MCF 10A (cell line): Measurements from ENCODE around the gene CNGA3. TPM values are rescaled to one million over a fixed set of nuclear protein-coding genes. Genes with fewer than 3 reads are reported as not detected.

ENCODE experiments used
- BruUV-seq: library from RNA; stranded (reverse); fragments of 400-500 nt; replicated peaks from 2 replicates; lab custom pipeline; 2021; lab: Mats Ljungman, UMichigan
- CTCF ChIA-PET: fragments of 300-600 bp; sonication (Branson Sonifier 250); formaldehyde crosslinking; extraction: SDS; loops from one replicate; lab custom pipeline; 2021; ENCODE audit warnings: antibody characterized with exemption, inconsistent platforms; lab: Yijun Ruan, JAX
- POLR2A ChIA-PET: fragments of 300-600, 350-650 bp; sonication (Branson Sonifier 250); formaldehyde crosslinking; extraction: SDS; loops from one replicate; lab custom pipeline; 2020; ENCODE audit warnings: antibody characterized with exemption, inconsistent platforms; lab: Yijun Ruan, JAX
- DNase-seq: peaks from one replicate; pipeline ENCODE4 v3.0.0-alpha.2; 2018; ENCODE audit not compliant: unreplicated experiment
- H3K27ac Mint-ChIP-seq: one replicate; pipeline ENCODE4 v1.8.0; 2022; ENCODE audit warnings: mild to moderate bottlenecking, low read depth, mixed read lengths; ENCODE audit not compliant: unreplicated experiment
- H3K27me3 Mint-ChIP-seq: one replicate; pipeline ENCODE4 v1.8.0; 2022; ENCODE audit warnings: mixed read lengths; ENCODE audit not compliant: insufficient read depth, unreplicated experiment
- H3K36me3 Mint-ChIP-seq: one replicate; pipeline ENCODE4 v1.8.0; 2022; ENCODE audit warnings: mild to moderate bottlenecking, moderate library complexity, mixed read lengths; ENCODE audit not compliant: insufficient read depth, unreplicated experiment
- H3K4me1 Mint-ChIP-seq: one replicate; pipeline ENCODE4 v1.8.0; 2022; ENCODE audit warnings: mixed read lengths; ENCODE audit not compliant: insufficient read depth, unreplicated experiment
- H3K4me3 Mint-ChIP-seq: one replicate; pipeline ENCODE4 v1.8.0; 2022; ENCODE audit warnings: mild to moderate bottlenecking, moderate library complexity, mixed read lengths; ENCODE audit not compliant: unreplicated experiment
- H3K9me3 Mint-ChIP-seq: one replicate; pipeline ENCODE4 v1.8.0; 2022; ENCODE audit warnings: mixed read lengths; ENCODE audit not compliant: unreplicated experiment
- CTCF ChIP-seq: fragments of 200-600 bp; IDR thresholded peaks from one replicate; pipeline ENCODE4 v1.8.0; 2022; ENCODE audit warnings: antibody characterized with exemption, mild to moderate bottlenecking; ENCODE audit not compliant: unreplicated experiment
- intact Hi-C: fragments of 100-400 bp; cut with micrococcal nuclease; formaldehyde crosslinking; loops from 2 replicates; pipeline ENCODE4 v1.14.1; 2022
- total RNA-seq: library from RNA; stranded (reverse); gene quantifications from 2 replicates; pipeline ENCODE4 v1.2.3, GENCODE V29; 2022

Gene CNGA3
- total RNA-seq, 1 experiment from 2014 or later = not detected

- ChIA-PET CTCF (interaction anchor here (0.7 kb wide), 1 partner anchor 548 kb away, joined by 4 read pairs; no protein-coding TSS in a partner anchor), POLR2A (no interaction called here)
- DNase-seq = no peak
- BruUV-seq = no TSS peak
- H3K27ac Mint-ChIP-seq = no peak overlapping the region
- TF ChIP-seq CTCF = no peak
- no peaks in the 10 kb centered on the region for H3K36me3 Mint-ChIP-seq
- no peaks in the 10 kb centered on the region for H3K9me3 Mint-ChIP-seq
- intact Hi-C loops = no loop called here
- H3K4me1 Mint-ChIP-seq = no peaks in the 10 kb centered on the region
- no peaks in the 10 kb centered on the region for H3K27me3 Mint-ChIP-seq
- H3K4me3 Mint-ChIP-seq = no peak overlapping the region
Observed at GRCh38 chr2:98416383-98417159, 70.3 kb downstream of the CNGA3 start.

- BruUV-seq = no TSS peak
- Mint-ChIP-seq H3K9me3 (peaks cover 10% of the 10 kb centered on the region), H3K4me1 (no peaks in the 10 kb centered on the region), H3K27me3 (no peaks in the 10 kb centered on the region), H3K4me3 (no peak overlapping the region), H3K36me3 (no peaks in the 10 kb centered on the region), H3K27ac (no peak overlapping the region)
- CTCF ChIA-PET = interaction anchor here (1.8 kb wide), 1 partner anchor 7 kb away, joined by 4 read pairs; no protein-coding TSS in a partner anchor
- no peak for TF ChIP-seq CTCF
- intact Hi-C loops = no loop called here
- POLR2A ChIA-PET = no interaction called here
- no peak for DNase-seq
Observed at GRCh38 chr2:98419544-98419943, 73.3 kb downstream of the CNGA3 start.

- intact Hi-C loops = no loop called here
- Mint-ChIP-seq H3K27ac (no peak overlapping the region), H3K27me3 (no peaks in the 10 kb centered on the region), H3K4me3 (no peak overlapping the region), H3K4me1 (no peaks in the 10 kb centered on the region), H3K9me3 (peaks cover 10% of the 10 kb centered on the region), H3K36me3 (no peaks in the 10 kb centered on the region)
- TF ChIP-seq CTCF = no peak
- DNase-seq = no peak
- POLR2A ChIA-PET = no interaction called here
- no TSS peak for BruUV-seq
- CTCF ChIA-PET = interaction anchor here (0.6 to 1.8 kb wide), 2 partner anchors 8 to 37 kb away, joined by 4 read pairs; no protein-coding TSS in a partner anchor
Observed at GRCh38 chr2:98419977-98420725, 73.9 kb downstream of the CNGA3 start.

- H3K9me3 Mint-ChIP-seq = peaks cover 10% of the 10 kb centered on the region
- no peak for DNase-seq
- CTCF ChIA-PET = no interaction called here
- no peak overlapping the region for H3K27ac Mint-ChIP-seq
- H3K36me3 Mint-ChIP-seq = no peaks in the 10 kb centered on the region
- no peak for TF ChIP-seq CTCF
- no peaks in the 10 kb centered on the region for H3K27me3 Mint-ChIP-seq
- no TSS peak for BruUV-seq
- POLR2A ChIA-PET = no interaction called here
- no peaks in the 10 kb centered on the region for H3K4me1 Mint-ChIP-seq
- intact Hi-C loops = no loop called here
- H3K4me3 Mint-ChIP-seq = no peak overlapping the region
Observed at GRCh38 chr2:98422449-98422848, 76.2 kb downstream of the CNGA3 start.
